Endodermal cell (in vitro differentiated cells): ENCODE measurements around the gene GSC2. TPM values are rescaled to one million over a fixed set of nuclear protein-coding genes. Genes with fewer than 3 reads are reported as not detected.
A peak's percentile ranks its signal among the peaks of the same experiment; 100 is the strongest.

Experiments
- DNase-seq: peaks from one replicate; pipeline ENCODE4 v3.0.0-alpha.2; 2017
- H3K27ac ChIP-seq: 2 replicates; pipeline ENCODE4 v1.5.1; 2013; ENCODE audit warnings: mild to moderate bottlenecking, low read depth, low read length, moderate library complexity
- H3K27me3 ChIP-seq: 2 replicates; pipeline ENCODE4 v1.6.1; 2013; ENCODE audit warnings: mild to moderate bottlenecking, low read length, moderate library complexity; ENCODE audit not compliant: insufficient read depth, control insufficient read depth, poor library complexity, severe bottlenecking
- H3K36me3 ChIP-seq: 2 replicates; pipeline ENCODE4 v1.7.0; 2013; ENCODE audit warnings: mild to moderate bottlenecking, low read length, moderate library complexity; ENCODE audit not compliant: control insufficient read depth, insufficient read depth
- H3K4me1 ChIP-seq: one replicate; pipeline ENCODE4 v1.7.0; 2013; ENCODE audit warnings: low read length; ENCODE audit not compliant: control insufficient read depth, insufficient read depth
- H3K4me3 ChIP-seq: 2 replicates; pipeline ENCODE4 v1.5.1; 2013; ENCODE audit warnings: mild to moderate bottlenecking, low read length, moderate library complexity
- H3K9ac ChIP-seq: 2 replicates; pipeline ENCODE4 v1.6.1; 2013; ENCODE audit warnings: mild to moderate bottlenecking, low read length, moderate library complexity; ENCODE audit not compliant: poor library complexity, severe bottlenecking; ENCODE audit errors: extremely low read depth
- H3K9me3 ChIP-seq: 2 replicates; pipeline ENCODE4 v1.6.1; 2013; ENCODE audit warnings: mild to moderate bottlenecking, low read length, moderate library complexity; ENCODE audit not compliant: control insufficient read depth
- H3K27ac Mint-ChIP-seq: 2 replicates; pipeline ENCODE4 v1.8.0; 2020; ENCODE audit warnings: mixed read lengths
- H3K27me3 Mint-ChIP-seq: 2 replicates; pipeline ENCODE4 v1.8.0; 2021; ENCODE audit warnings: mild to moderate bottlenecking, mixed read lengths; ENCODE audit not compliant: insufficient read depth
- H3K36me3 Mint-ChIP-seq: 2 replicates; pipeline ENCODE4 v1.8.0; 2020; ENCODE audit warnings: low read depth, mixed read lengths
- H3K4me1 Mint-ChIP-seq: 2 replicates; pipeline ENCODE4 v1.8.0; 2020; ENCODE audit warnings: mixed read lengths
- H3K4me3 Mint-ChIP-seq: 2 replicates; pipeline ENCODE4 v1.8.0; 2020; ENCODE audit warnings: mild to moderate bottlenecking, moderate library complexity, mixed read lengths
- H3K9me3 Mint-ChIP-seq: 2 replicates; pipeline ENCODE4 v1.8.0; 2020; ENCODE audit warnings: mild to moderate bottlenecking, mixed read lengths
- WGBS, 2 experiments: methylation state at CpG; one replicate each; pipeline versions ENCODE4 v1.1.5 to v1.1.7; 2013; ENCODE audit warnings: missing lambda C conversion rate in 2 of 2, mixed read lengths in 1 of 2; ENCODE audit not compliant: insufficient coverage in 1 of 2, insufficient read length in 1 of 2; 5-methylcytosine and 5-hydroxymethylcytosine counted together
- total RNA-seq, 2 donors: library from RNA; stranded (reverse); fragmentation: NEBNext Ultra II Directional in 1 of 2; extraction: Animal tissue kit (Norgen Biotek cat#: 25700) in 1 of 2; gene quantifications; 2 replicates in 1 of 2; 3 replicates in 1 of 2; pipeline ENCODE4 v1.2.1, GENCODE V29; 2021
- TF ChIP-seq, protein P1 (sequence below): fragments of 200-600 bp; sonication (generic); conservative IDR thresholded peaks from 2 replicates; pipeline ENCODE4 v1.5.0; 2021; ENCODE audit warnings: antibody characterized with exemption, mild to moderate bottlenecking

The GSC2 gene
- total RNA-seq, 2 donors from 2014 or later, result not detected

DNA sequence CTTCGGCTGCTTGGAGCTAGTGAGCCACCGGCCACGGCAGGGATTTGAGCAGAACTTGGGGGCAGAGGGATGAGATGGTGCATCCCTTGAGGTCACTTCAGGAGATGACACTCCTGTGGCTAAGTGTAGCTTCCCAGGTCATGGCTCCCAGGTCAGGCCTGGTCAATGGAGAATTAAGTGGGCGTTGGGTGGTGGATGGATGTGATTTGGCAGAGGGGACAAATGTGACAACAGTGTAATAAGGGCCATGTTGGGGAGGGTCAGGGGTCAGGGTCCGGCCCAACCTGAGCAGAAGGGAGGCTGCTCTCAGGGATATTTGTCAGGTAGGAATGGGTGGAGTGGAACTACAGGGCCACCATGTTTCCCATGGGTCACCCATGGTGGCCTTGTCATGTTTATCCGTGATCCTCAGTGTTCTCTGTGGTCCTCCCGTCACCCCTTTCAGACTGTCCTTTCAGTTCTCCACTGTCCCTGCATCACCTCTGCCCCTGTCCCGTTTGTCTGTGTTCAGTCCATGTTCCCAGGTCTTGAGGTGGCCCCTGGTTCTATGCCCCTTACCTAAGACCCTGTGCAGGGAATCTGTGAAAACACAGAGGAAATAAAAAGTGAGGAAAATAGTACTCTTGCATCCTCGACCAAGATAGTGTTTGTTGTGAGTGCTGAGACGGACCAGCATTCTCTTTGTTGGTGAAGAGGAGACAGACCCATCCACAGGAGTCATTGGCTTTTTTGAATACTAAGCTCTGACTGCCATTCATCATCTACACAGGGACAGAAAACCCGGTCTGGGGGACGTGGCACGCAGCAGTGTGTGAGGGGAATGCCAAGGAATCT lies 22.3 kb upstream of the GSC2 start:
- 45 to 53% methylated on average over 8 to 13 of the region's 13 CpGs for WGBS, 2 experiments
- Histone ChIP-seq H3K4me1 (peaks cover 13% of the 10 kb centered on the region), H3K27me3 (peaks cover 37% of the 10 kb centered on the region), H3K9me3 (no peaks in the 10 kb centered on the region), H3K36me3 (no peaks in the 10 kb centered on the region), H3K9ac (peak overlapping the region; percentile 91), H3K27ac (no peak overlapping the region), H3K4me3 (peak overlapping the region; percentile 96)
- peaks cover 8% of the 10 kb centered on the region for H3K36me3 Mint-ChIP-seq
- no peak for DNase-seq
- no peaks in the 10 kb centered on the region for H3K9me3 Mint-ChIP-seq
- TF ChIP-seq, protein P1, sequence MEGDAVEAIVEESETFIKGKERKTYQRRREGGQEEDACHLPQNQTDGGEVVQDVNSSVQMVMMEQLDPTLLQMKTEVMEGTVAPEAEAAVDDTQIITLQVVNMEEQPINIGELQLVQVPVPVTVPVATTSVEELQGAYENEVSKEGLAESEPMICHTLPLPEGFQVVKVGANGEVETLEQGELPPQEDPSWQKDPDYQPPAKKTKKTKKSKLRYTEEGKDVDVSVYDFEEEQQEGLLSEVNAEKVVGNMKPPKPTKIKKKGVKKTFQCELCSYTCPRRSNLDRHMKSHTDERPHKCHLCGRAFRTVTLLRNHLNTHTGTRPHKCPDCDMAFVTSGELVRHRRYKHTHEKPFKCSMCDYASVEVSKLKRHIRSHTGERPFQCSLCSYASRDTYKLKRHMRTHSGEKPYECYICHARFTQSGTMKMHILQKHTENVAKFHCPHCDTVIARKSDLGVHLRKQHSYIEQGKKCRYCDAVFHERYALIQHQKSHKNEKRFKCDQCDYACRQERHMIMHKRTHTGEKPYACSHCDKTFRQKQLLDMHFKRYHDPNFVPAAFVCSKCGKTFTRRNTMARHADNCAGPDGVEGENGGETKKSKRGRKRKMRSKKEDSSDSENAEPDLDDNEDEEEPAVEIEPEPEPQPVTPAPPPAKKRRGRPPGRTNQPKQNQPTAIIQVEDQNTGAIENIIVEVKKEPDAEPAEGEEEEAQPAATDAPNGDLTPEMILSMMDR, result no peak
- H3K4me3 Mint-ChIP-seq, result peak overlapping the region; percentile 84
- peaks cover 34% of the 10 kb centered on the region for H3K4me1 Mint-ChIP-seq
- H3K27me3 Mint-ChIP-seq, result peaks cover 45% of the 10 kb centered on the region
- H3K27ac Mint-ChIP-seq, result peak overlapping the region; percentile 95

DNA sequence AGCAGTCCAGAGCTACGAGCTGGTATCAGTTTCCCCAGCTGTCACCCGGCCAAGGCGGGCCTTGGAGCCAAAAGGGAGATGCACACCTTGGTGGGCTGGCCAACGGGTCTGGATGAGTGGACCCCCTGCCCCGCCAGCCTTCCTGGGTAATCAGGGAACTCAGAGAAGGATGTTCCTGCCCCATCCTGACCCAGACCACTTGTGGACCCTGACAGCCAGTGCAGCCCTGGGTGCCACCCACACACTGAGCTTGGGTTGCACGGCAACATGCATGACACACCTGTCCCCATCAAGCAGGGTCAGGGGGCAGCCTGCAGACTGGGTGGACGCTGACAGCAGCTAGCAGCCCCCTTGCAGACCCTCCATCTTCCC lies 19.8 kb upstream of the GSC2 start:
- no peak overlapping the region for H3K27ac Mint-ChIP-seq
- 37 to 71% methylated on average over 3 to 7 of the region's 7 CpGs for WGBS, 2 experiments
- H3K27me3 Mint-ChIP-seq, result peaks cover 70% of the 10 kb centered on the region
- peaks cover 29% of the 10 kb centered on the region for H3K4me1 Mint-ChIP-seq
- H3K4me3 ChIP-seq, result no peak overlapping the region
- H3K4me3 Mint-ChIP-seq, result peak overlapping the region; percentile 84
- peak; percentile 55 for DNase-seq
- peaks cover 13% of the 10 kb centered on the region for H3K4me1 ChIP-seq
- peaks cover 62% of the 10 kb centered on the region for H3K27me3 ChIP-seq
- no peaks in the 10 kb centered on the region for H3K36me3 Mint-ChIP-seq
- no peaks in the 10 kb centered on the region for H3K36me3 ChIP-seq
- no peaks in the 10 kb centered on the region for H3K9me3 Mint-ChIP-seq
- H3K9me3 ChIP-seq, result peaks cover 1% of the 10 kb centered on the region
- TF ChIP-seq, protein P1, result no peak
- no peak overlapping the region for H3K27ac ChIP-seq
- H3K9ac ChIP-seq, result no peak overlapping the region

DNA sequence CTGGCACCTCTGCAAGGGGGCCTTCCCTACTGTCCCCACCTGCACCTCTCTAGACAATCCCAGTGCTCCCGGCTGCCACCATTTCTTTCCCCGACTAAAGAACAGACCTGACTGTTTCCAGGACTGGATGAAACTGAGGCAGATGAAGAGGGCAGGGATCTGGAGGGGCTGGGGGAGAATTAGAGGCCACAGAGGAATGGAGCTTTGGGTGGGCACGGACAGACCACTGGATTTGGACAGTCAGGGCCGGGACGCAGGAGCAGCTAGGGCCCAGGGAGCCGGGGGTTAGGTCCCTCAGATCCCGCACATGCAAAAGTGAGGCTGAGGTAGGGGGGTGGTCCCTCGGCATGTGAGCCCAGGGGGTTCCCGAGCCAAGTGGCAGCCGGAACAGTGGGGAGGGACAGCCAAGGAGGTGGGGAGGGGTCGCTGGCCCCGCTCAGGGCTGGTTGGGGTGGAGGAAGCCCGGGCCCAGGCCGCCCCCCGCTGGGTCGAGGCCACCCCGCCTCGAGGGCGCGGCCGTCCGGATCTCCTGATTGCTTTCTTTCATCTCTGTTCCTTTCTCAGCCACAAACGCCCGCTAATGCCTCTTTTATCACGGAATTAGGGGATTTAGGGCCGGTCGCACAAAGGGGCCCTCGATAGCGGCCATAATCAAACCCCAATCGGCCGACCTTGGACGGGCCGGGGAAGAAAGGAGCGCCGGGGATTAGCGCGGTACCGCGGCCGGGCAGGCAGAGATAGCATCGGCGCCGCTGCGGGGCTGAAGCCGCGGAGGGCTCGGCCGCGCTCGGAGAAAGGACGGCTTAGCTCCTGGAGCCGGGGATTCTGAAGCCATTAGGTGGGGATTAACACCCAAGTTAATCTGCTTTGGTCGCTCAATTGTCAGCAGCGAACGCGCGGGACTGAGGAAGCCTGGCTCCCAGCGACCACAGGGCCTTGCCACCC lies 19.2 kb upstream of the GSC2 start:
- TF ChIP-seq, protein P1, result no peak
- peaks cover 13% of the 10 kb centered on the region for H3K4me1 ChIP-seq
- peaks cover 7% of the 10 kb centered on the region for H3K9me3 ChIP-seq
- Mint-ChIP-seq H3K27ac (no peak overlapping the region), H3K27me3 (peaks cover 77% of the 10 kb centered on the region), H3K9me3 (peaks cover 5% of the 10 kb centered on the region), H3K4me3 (peak overlapping the region; percentile 84), H3K36me3 (no peaks in the 10 kb centered on the region), H3K4me1 (peaks cover 29% of the 10 kb centered on the region)
- H3K9ac ChIP-seq, result no peak overlapping the region
- H3K4me3 ChIP-seq, result no peak overlapping the region
- WGBS, 2 experiments, result 9 to 14% methylated on average over 45 to 58 of the region's 58 CpGs
- no peak overlapping the region for H3K27ac ChIP-seq
- DNase-seq, result peak; percentile 84
- H3K27me3 ChIP-seq, result peaks cover 68% of the 10 kb centered on the region
- H3K36me3 ChIP-seq, result no peaks in the 10 kb centered on the region
